Measurements from ENCODE around the gene CCDC178.

CCDC178 gene

DNA sequence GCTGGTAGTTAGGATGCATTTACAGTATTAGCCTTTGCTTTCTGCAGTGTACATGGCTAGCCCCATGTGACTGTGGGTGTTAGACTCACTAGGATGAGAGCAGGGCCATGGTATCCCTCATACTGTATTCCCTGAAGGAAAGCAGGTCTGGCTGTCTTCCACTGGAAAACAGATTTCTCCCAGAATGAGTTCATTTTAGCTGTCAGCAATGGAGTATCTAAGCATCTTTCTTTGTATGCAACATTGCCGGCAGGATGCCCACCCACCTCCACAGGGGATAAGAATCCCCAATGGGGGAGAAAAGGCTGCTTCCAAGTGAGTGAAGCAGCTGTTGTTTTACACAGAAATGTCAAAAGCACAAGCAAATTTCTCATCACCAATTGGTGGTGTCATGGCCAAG, 525.0 kb downstream of the CCDC178 start:
- H3K27me3 ChIP-seq (ENCODE audit: insufficient read depth, low read length, poor library complexity), result no peaks in the 10 kb centered on the region
- H2AK5ac ChIP-seq (ENCODE audit: low read length), result no peak overlapping the region
- H3K23ac ChIP-seq (ENCODE audit: low read length), result no peak overlapping the region
- H3K4me2 ChIP-seq (ENCODE audit: low read length), result no peak overlapping the region
- H3K4me3 ChIP-seq (ENCODE audit: low read length), result no peak overlapping the region
- H3K27ac ChIP-seq (ENCODE audit: low read depth, low read length), result no peak overlapping the region
- no peak overlapping the region for H3K18ac ChIP-seq (ENCODE audit: low read length)
- no peaks in the 10 kb centered on the region for H3K79me2 ChIP-seq (ENCODE audit: control insufficient read depth, insufficient read depth, low read length)
- no CpG with 5 or more reads among the region's 1 CpG for WGBS (ENCODE audit: extremely low coverage, insufficient coverage, low lambda C conversion rate)
- no peak overlapping the region for H2BK15ac ChIP-seq (replicated peaks; ENCODE audit: low read depth)
- no peak for DNase-seq
- no peak overlapping the region for H3K56ac ChIP-seq (ENCODE audit: low read length)
- no peak overlapping the region for H4K8ac ChIP-seq (ENCODE audit: low read depth, low read length)
- H3K4ac ChIP-seq (ENCODE audit: low read depth, low read length), result no peak overlapping the region
- H2BK5ac ChIP-seq (ENCODE audit: low read length), result no peak overlapping the region
- H3K4me1 ChIP-seq (ENCODE audit: control insufficient read depth, low read depth, low read length), result no peaks in the 10 kb centered on the region
- no peaks in the 10 kb centered on the region for H3K36me3 ChIP-seq (ENCODE audit: control insufficient read depth, insufficient read depth, low read length)
- H2BK120ac ChIP-seq (ENCODE audit: low read depth, low read length), result no peak overlapping the region
- H4K5ac ChIP-seq (ENCODE audit: low read length), result no peak overlapping the region
- H3K79me1 ChIP-seq (ENCODE audit: low read length), result no peaks in the 10 kb centered on the region
- H3K9ac ChIP-seq (ENCODE audit: low read length), result no peak overlapping the region

DNA sequence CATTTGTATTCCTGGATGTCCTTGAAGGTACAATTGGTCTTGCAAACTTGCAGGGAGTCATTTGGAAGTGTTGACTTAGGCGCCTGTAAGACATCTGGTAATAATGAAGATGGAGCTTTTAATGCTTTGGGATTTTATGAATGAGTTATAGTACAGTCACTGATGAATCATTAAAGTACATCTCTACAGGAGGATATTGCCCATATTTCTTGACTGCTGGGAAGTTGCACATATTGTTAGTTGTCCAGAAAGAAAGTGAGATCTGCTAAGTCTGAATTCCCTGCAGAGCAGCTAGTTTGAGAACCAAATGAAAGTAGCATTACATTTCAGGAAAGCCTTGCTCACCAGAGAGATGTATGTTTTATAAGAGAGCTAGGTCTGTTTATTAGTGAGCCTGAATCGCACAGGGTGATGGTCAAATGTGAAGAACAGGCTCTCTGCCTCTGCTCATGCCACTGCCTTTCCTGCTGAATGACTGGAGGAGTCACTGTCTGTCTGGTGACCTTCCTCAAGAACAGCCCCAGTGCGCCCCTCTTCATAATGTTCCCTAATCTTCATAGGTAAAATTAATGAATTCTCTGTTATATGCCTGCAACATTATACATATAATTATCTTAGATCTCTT, 528.7 kb downstream of the CCDC178 start:
- no peaks in the 10 kb centered on the region for H3K79me1 ChIP-seq (ENCODE audit: low read length)
- no peak overlapping the region for H3K56ac ChIP-seq (ENCODE audit: low read length)
- H3K4me2 ChIP-seq (ENCODE audit: low read length), result no peak overlapping the region
- no peak overlapping the region for H3K23ac ChIP-seq (ENCODE audit: low read length)
- DNase-seq, result no peak
- H2BK5ac ChIP-seq (ENCODE audit: low read length), result no peak overlapping the region
- no peak overlapping the region for H3K18ac ChIP-seq (ENCODE audit: low read length)
- no peak overlapping the region for H3K9ac ChIP-seq (ENCODE audit: low read length)
- H4K5ac ChIP-seq (ENCODE audit: low read length), result no peak overlapping the region
- H2BK15ac ChIP-seq (replicated peaks; ENCODE audit: low read depth), result no peak overlapping the region
- no peak overlapping the region for H3K4me3 ChIP-seq (ENCODE audit: low read length)
- H3K79me2 ChIP-seq (ENCODE audit: control insufficient read depth, insufficient read depth, low read length), result no peaks in the 10 kb centered on the region
- no peaks in the 10 kb centered on the region for H3K27me3 ChIP-seq (ENCODE audit: insufficient read depth, low read length, poor library complexity)
- H3K27ac ChIP-seq (ENCODE audit: low read depth, low read length), result no peak overlapping the region
- no peak overlapping the region for H2AK5ac ChIP-seq (ENCODE audit: low read length)
- no peak overlapping the region for H4K8ac ChIP-seq (ENCODE audit: low read depth, low read length)
- no peak overlapping the region for H3K4ac ChIP-seq (ENCODE audit: low read depth, low read length)
- no peaks in the 10 kb centered on the region for H3K36me3 ChIP-seq (ENCODE audit: control insufficient read depth, insufficient read depth, low read length)
- no peak overlapping the region for H2BK120ac ChIP-seq (ENCODE audit: low read depth, low read length)
- no CpG with 5 or more reads among the region's 3 CpGs for whole genome bisulfite sequencing (ENCODE audit: extremely low coverage, insufficient coverage, low lambda C conversion rate)
- H3K4me1 ChIP-seq (ENCODE audit: control insufficient read depth, low read depth, low read length), result no peaks in the 10 kb centered on the region

DNA sequence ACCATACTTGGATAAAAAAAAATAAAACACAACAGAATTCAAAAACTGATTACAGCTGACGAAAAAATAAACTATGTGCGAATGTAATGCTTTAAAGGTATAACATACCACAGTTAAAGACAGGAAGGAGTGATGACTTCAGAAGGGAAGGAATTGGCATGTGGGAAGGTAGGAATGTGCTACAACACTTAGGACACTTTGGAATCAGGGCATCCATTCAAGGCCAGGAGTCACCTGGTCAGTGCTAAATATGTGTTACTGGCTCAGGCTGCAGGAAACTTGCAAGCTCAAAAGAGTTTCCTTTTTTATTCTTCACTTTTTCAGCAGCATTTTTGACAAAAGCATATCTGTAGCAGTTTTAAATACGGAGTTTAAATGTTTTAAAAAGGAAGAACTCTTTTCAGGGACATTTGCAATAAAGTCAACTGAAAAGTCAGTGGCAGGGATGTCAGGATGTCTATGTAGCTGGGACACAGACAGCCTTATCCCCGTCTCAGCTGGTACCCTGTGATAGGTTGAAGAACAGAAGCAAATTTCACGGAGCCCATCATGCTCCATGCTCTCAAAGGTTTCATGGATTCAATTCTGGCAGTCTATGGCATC, 529.7 kb downstream of the CCDC178 start:
- no peak overlapping the region for H3K27ac ChIP-seq (ENCODE audit: low read depth, low read length)
- no peak overlapping the region for H2BK120ac ChIP-seq (ENCODE audit: low read depth, low read length)
- H3K23ac ChIP-seq (ENCODE audit: low read length), result no peak overlapping the region
- H3K18ac ChIP-seq (ENCODE audit: low read length), result no peak overlapping the region
- no peaks in the 10 kb centered on the region for H3K79me2 ChIP-seq (ENCODE audit: control insufficient read depth, insufficient read depth, low read length)
- no peak overlapping the region for H3K4me2 ChIP-seq (ENCODE audit: low read length)
- WGBS (ENCODE audit: extremely low coverage, insufficient coverage, low lambda C conversion rate), result no CpG with 5 or more reads among the region's 5 CpGs
- H3K79me1 ChIP-seq (ENCODE audit: low read length), result no peaks in the 10 kb centered on the region
- no peak overlapping the region for H3K4ac ChIP-seq (ENCODE audit: low read depth, low read length)
- H3K36me3 ChIP-seq (ENCODE audit: control insufficient read depth, insufficient read depth, low read length), result no peaks in the 10 kb centered on the region
- H3K56ac ChIP-seq (ENCODE audit: low read length), result no peak overlapping the region
- peak; percentile 75 for DNase-seq
- no peak overlapping the region for H3K4me3 ChIP-seq (ENCODE audit: low read length)
- H2BK15ac ChIP-seq (replicated peaks; ENCODE audit: low read depth), result no peak overlapping the region
- no peak overlapping the region for H3K9ac ChIP-seq (ENCODE audit: low read length)
- no peaks in the 10 kb centered on the region for H3K4me1 ChIP-seq (ENCODE audit: control insufficient read depth, low read depth, low read length)
- no peaks in the 10 kb centered on the region for H3K27me3 ChIP-seq (ENCODE audit: insufficient read depth, low read length, poor library complexity)
- H2AK5ac ChIP-seq (ENCODE audit: low read length), result no peak overlapping the region
- H4K5ac ChIP-seq (ENCODE audit: low read length), result no peak overlapping the region
- no peak overlapping the region for H4K8ac ChIP-seq (ENCODE audit: low read depth, low read length)
- no peak overlapping the region for H2BK5ac ChIP-seq (ENCODE audit: low read length)

DNA sequence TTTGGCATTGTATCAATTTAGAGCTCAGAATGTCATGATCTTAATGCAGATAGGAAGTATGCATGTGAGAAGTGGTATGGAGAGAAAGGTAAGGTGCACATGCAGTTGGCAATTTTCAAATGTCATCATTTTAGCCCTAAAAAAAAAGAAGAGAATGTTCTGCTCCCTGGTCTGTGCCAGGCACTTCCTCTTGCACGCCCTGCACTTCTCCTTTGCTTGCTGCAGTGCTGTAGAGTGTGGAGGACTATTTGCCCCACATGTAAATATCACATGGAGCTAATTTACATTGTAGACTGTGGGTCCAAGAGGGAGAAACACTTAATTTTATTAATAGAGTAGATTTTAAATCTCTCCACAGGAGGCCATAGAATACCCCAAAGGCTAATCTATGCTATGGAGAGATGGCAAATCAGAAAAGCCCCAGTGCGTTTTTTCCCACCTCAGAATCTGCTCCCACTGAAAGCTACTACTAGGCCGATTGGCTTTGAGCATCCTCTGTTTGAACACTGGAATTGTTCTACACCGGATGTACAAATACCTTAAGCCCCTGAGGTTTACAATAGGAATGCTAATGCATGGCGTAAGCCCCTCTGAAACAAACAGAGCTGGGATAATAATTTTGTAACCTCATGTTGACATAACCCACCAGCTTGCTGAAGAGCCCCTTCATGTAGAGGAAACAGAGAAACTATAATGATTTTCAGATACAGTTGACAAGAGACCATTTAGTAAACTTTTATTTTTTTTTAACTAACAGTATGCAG, 530.5 kb downstream of the CCDC178 start:
- H3K23ac ChIP-seq (ENCODE audit: low read length), result no peak overlapping the region
- no peak for DNase-seq
- no peak overlapping the region for H3K56ac ChIP-seq (ENCODE audit: low read length)
- no peak overlapping the region for H2BK15ac ChIP-seq (replicated peaks; ENCODE audit: low read depth)
- H3K9ac ChIP-seq (ENCODE audit: low read length), result no peak overlapping the region
- peak overlapping the region; percentile 31 for H3K4ac ChIP-seq (ENCODE audit: low read depth, low read length)
- no peak overlapping the region for H4K5ac ChIP-seq (ENCODE audit: low read length)
- no peak overlapping the region for H2BK5ac ChIP-seq (ENCODE audit: low read length)
- H2AK5ac ChIP-seq (ENCODE audit: low read length), result no peak overlapping the region
- no peak overlapping the region for H3K4me3 ChIP-seq (ENCODE audit: low read length)
- no peak overlapping the region for H3K27ac ChIP-seq (ENCODE audit: low read depth, low read length)
- no peak overlapping the region for H3K4me2 ChIP-seq (ENCODE audit: low read length)
- no peaks in the 10 kb centered on the region for H3K4me1 ChIP-seq (ENCODE audit: control insufficient read depth, low read depth, low read length)
- no peaks in the 10 kb centered on the region for H3K36me3 ChIP-seq (ENCODE audit: control insufficient read depth, insufficient read depth, low read length)
- no peaks in the 10 kb centered on the region for H3K79me2 ChIP-seq (ENCODE audit: control insufficient read depth, insufficient read depth, low read length)
- no peak overlapping the region for H4K8ac ChIP-seq (ENCODE audit: low read depth, low read length)
- WGBS (ENCODE audit: extremely low coverage, insufficient coverage, low lambda C conversion rate), result no CpG with 5 or more reads among the region's 5 CpGs
- H3K18ac ChIP-seq (ENCODE audit: low read length), result no peak overlapping the region
- no peaks in the 10 kb centered on the region for H3K79me1 ChIP-seq (ENCODE audit: low read length)
- no peaks in the 10 kb centered on the region for H3K27me3 ChIP-seq (ENCODE audit: insufficient read depth, low read length, poor library complexity)
- H2BK120ac ChIP-seq (ENCODE audit: low read depth, low read length), result no peak overlapping the region

DNA sequence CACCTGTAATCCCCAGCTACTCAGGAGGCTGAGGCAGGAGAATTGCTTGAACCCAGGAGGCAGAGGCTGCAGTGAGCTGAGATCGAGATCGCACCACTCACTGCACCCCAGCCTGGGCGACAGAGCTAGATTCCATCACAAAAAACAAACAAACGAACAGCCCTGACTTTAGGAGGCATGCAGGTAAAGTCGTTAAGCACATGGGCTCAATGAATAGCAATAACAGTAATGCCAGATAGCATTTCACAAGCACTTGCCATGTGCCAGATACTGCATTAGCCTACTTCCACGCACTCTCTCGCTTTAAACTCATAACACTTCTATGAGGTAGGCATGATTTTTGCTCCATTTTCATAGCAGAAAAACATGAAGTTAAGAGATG, 532.1 kb downstream of the CCDC178 start:
- DNase-seq, result no peak
- Histone ChIP-seq H3K18ac (ENCODE audit: low read length) (no peak overlapping the region), H3K4me2 (ENCODE audit: low read length) (no peak overlapping the region), H3K79me2 (ENCODE audit: control insufficient read depth, insufficient read depth, low read length) (no peaks in the 10 kb centered on the region), H3K56ac (ENCODE audit: low read length) (no peak overlapping the region), H4K5ac (ENCODE audit: low read length) (no peak overlapping the region), H3K4me3 (ENCODE audit: low read length) (no peak overlapping the region), H3K4me1 (ENCODE audit: control insufficient read depth, low read depth, low read length) (no peaks in the 10 kb centered on the region), H3K79me1 (ENCODE audit: low read length) (no peaks in the 10 kb centered on the region), H3K4ac (ENCODE audit: low read depth, low read length) (no peak overlapping the region), H2BK5ac (ENCODE audit: low read length) (no peak overlapping the region), H3K23ac (ENCODE audit: low read length) (no peak overlapping the region), H2BK15ac (replicated peaks; ENCODE audit: low read depth) (no peak overlapping the region), H4K8ac (ENCODE audit: low read depth, low read length) (no peak overlapping the region), H3K9ac (ENCODE audit: low read length) (no peak overlapping the region), H3K27me3 (ENCODE audit: insufficient read depth, low read length, poor library complexity) (no peaks in the 10 kb centered on the region), H2BK120ac (ENCODE audit: low read depth, low read length) (no peak overlapping the region), H2AK5ac (ENCODE audit: low read length) (no peak overlapping the region), H3K36me3 (ENCODE audit: control insufficient read depth, insufficient read depth, low read length) (no peaks in the 10 kb centered on the region), H3K27ac (ENCODE audit: low read depth, low read length) (no peak overlapping the region)
- no CpG with 5 or more reads among the region's 7 CpGs for whole genome bisulfite sequencing (ENCODE audit: extremely low coverage, insufficient coverage, low lambda C conversion rate)
